Measurements from ENCODE around the gene CKAP5. TPM values are rescaled to one million over a fixed set of nuclear protein-coding genes. Genes with fewer than 3 reads are reported as not detected.

The CKAP5 gene
- total RNA-seq, 1 experiment from 2014 or later = 221 TPM

- POLR2A ChIA-PET = no interaction called here
- H3K9me3 ChIP-seq = no peaks in the 10 kb centered on the region
- no TSS peak for BruUV-seq (replicated peaks)
- Mint-ChIP-seq H3K4me3 (ENCODE audit: unreplicated experiment) (no peak overlapping the region), H3K9me3 (ENCODE audit: unreplicated experiment) (no peaks in the 10 kb centered on the region), H3K27ac (ENCODE audit: unreplicated experiment) (peak overlapping the region; percentile 46), H3K36me3 (ENCODE audit: insufficient read depth, unreplicated experiment) (peaks cover 4% of the 10 kb centered on the region), H3K27me3 (ENCODE audit: insufficient read depth, unreplicated experiment) (no peaks in the 10 kb centered on the region), H3K4me1 (ENCODE audit: low read depth, unreplicated experiment) (peaks cover 11% of the 10 kb centered on the region)
- DNase-seq = no peak
- no peak for TF ChIP-seq CTCF (IDR thresholded peaks at IDR 0.05; ENCODE audit: insufficient read depth in 1 of 2, low read depth in 1 of 2, low read length in 1 of 2, severe bottlenecking in 1 of 2, unreplicated experiment in 1 of 2)
- H3K4me1 ChIP-seq = peaks cover 34% of the 10 kb centered on the region
- no peak overlapping the region for H3K4me3 ChIP-seq (ENCODE audit: low read depth, low read length)
- no peaks in the 10 kb centered on the region for H3K27me3 ChIP-seq (replicated peaks; ENCODE audit: control insufficient read depth, insufficient read depth, low read length)
- CTCF ChIA-PET = no interaction called here
- peaks cover 3% of the 10 kb centered on the region; the same call in 1 of the 2 replicates for H3K36me3 ChIP-seq (ENCODE audit: control insufficient read depth, insufficient read depth, low read length)
- intact Hi-C loops (cut with micrococcal nuclease; ENCODE audit: unreplicated experiment) = no loop called here
These were observed 124.8 kb downstream of the CKAP5 start for GRCh38 chr11:46721286-46721685.

- Mint-ChIP-seq H3K27me3 (ENCODE audit: insufficient read depth, unreplicated experiment) (no peaks in the 10 kb centered on the region), H3K4me1 (ENCODE audit: low read depth, unreplicated experiment) (peaks cover 11% of the 10 kb centered on the region), H3K9me3 (ENCODE audit: unreplicated experiment) (no peaks in the 10 kb centered on the region), H3K27ac (ENCODE audit: unreplicated experiment) (peak overlapping the region; percentile 92), H3K4me3 (ENCODE audit: unreplicated experiment) (peak overlapping the region; percentile 68), H3K36me3 (ENCODE audit: insufficient read depth, unreplicated experiment) (peaks cover 4% of the 10 kb centered on the region)
- no peak for TF ChIP-seq CTCF (IDR thresholded peaks at IDR 0.05; ENCODE audit: insufficient read depth in 1 of 2, low read depth in 1 of 2, low read length in 1 of 2, severe bottlenecking in 1 of 2, unreplicated experiment in 1 of 2)
- no peaks in the 10 kb centered on the region for H3K27me3 ChIP-seq (replicated peaks; ENCODE audit: control insufficient read depth, insufficient read depth, low read length)
- ChIA-PET CTCF (interaction anchor here (0.8 to 1.0 kb wide), 2 partner anchors 10 to 230 kb away, joined by 3 to 5 read pairs; no protein-coding TSS in a partner anchor), POLR2A (interaction anchor here (0.6 to 1.2 kb wide), 2 partner anchors 19 to 115 kb away, joined by 7 to 14 read pairs; partner anchors contain the start of genes ARHGAP1 and ZNF408)
- H3K4me1 ChIP-seq = peaks cover 34% of the 10 kb centered on the region
- H3K4me3 ChIP-seq (ENCODE audit: low read depth, low read length) = peak overlapping the region; percentile 40
- peak in 1 of 2 experiments; percentile 16 for DNase-seq
- intact Hi-C loops (cut with micrococcal nuclease; ENCODE audit: unreplicated experiment) = loop anchor here (5.0 kb wide), 1 partner anchor 167 kb away; no protein-coding TSS in a partner anchor
- H3K36me3 ChIP-seq (ENCODE audit: control insufficient read depth, insufficient read depth, low read length) = peaks cover 1% of the 10 kb centered on the region; the same call in 1 of the 2 replicates
- H3K9me3 ChIP-seq = no peaks in the 10 kb centered on the region
- no TSS peak for BruUV-seq (replicated peaks)
These were observed 126.4 kb downstream of the CKAP5 start for GRCh38 chr11:46719543-46720218.

GRCh38 chr11:46719048-46719542 lies 127.0 kb downstream of the CKAP5 start, which contains the start of gene F2:
TSS of gene F2 (plus strand) at chr11:46719213. CDS start at chr11:46719236, 23 bp downstream.
- ChIA-PET CTCF (interaction anchor here (0.8 to 1.0 kb wide), 2 partner anchors 9 to 229 kb away, joined by 3 to 5 read pairs; no protein-coding TSS in a partner anchor), POLR2A (interaction anchor here (0.6 to 1.2 kb wide), 2 partner anchors 18 to 114 kb away, joined by 7 to 14 read pairs; partner anchors contain the start of genes ARHGAP1 and ZNF408)
- intact Hi-C loops (cut with micrococcal nuclease; ENCODE audit: unreplicated experiment) = loop anchor here (5.0 kb wide), 1 partner anchor 167 kb away; no protein-coding TSS in a partner anchor
- Histone ChIP-seq H3K4me3 (ENCODE audit: low read depth, low read length) (peak within 1 kb of the TSS; percentile 40), H3K27me3 (replicated peaks; ENCODE audit: control insufficient read depth, insufficient read depth, low read length) (no peaks in the 10 kb centered on the region), H3K36me3 (ENCODE audit: control insufficient read depth, insufficient read depth, low read length) (peaks cover 1% of the 10 kb centered on the region; the same call in 1 of the 2 replicates), H3K9me3 (no peaks in the 10 kb centered on the region), H3K4me1 (peaks cover 34% of the 10 kb centered on the region)
- H3K4me1 Mint-ChIP-seq (ENCODE audit: low read depth, unreplicated experiment) = peaks cover 11% of the 10 kb centered on the region
- H3K4me3 Mint-ChIP-seq (ENCODE audit: unreplicated experiment) = peak within 1 kb of the TSS; percentile 68
- BruUV-seq (replicated peaks) = no TSS peak
- H3K36me3 Mint-ChIP-seq (ENCODE audit: insufficient read depth, unreplicated experiment) = peaks cover 4% of the 10 kb centered on the region
- H3K27me3 Mint-ChIP-seq (ENCODE audit: insufficient read depth, unreplicated experiment) = no peaks in the 10 kb centered on the region
- DNase-seq = peak; percentile 83 to 86
- TF ChIP-seq CTCF (IDR thresholded peaks at IDR 0.05; ENCODE audit: insufficient read depth in 1 of 2, low read depth in 1 of 2, low read length in 1 of 2, severe bottlenecking in 1 of 2, unreplicated experiment in 1 of 2) = no peak
- no peaks in the 10 kb centered on the region for H3K9me3 Mint-ChIP-seq (ENCODE audit: unreplicated experiment)
- H3K27ac Mint-ChIP-seq (ENCODE audit: unreplicated experiment) = peak within 1 kb of the TSS; percentile 92

All from Caco-2 (cell line).